Measurements from ENCODE around the gene P2RX6. TPM values are rescaled to one million over a fixed set of nuclear protein-coding genes. Genes with fewer than 3 reads are reported as not detected.

P2RX6 gene
- total and polyA plus RNA-seq, 2 of the 4 experiments (the other 2 are of a cell fraction) = 0.90 to 1.6 TPM

DNA sequence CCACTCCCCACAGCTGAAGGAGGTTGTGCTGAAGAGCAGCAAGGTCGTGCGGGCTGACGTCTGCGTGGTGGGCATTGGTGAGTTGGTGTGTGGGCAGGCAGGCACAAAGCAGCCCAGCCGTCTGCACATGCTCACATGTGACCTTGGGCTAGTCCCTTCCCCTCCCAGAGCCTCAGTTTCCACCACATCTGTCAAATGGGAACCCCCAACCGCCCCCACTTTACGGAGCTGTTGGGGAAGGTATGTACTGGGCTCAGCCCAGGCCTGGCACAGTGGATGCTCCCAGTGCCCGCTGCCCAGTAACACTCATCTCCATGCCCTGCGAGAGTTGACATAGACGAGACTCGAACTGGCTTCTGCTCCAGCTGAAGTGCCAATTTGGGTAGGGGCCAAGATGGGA is 37.9 kb upstream of the P2RX6 start:
- no peak overlapping the region for H3K9ac ChIP-seq (ENCODE audit: low read depth, low read length)
- dilution Hi-C loops (cut with HindIII; ENCODE audit: low sequenced_read_pairs, unreplicated experiment) (no loop called here), in situ Hi-C loops (cut with MboI; ENCODE audit: low sequenced_read_pairs) (no loop called here), intact Hi-C loops (cut with micrococcal nuclease) (no loop called here)
- BruUV-seq (replicated peaks) = no TSS peak
- no peak overlapping the region for H2BK5ac ChIP-seq (ENCODE audit: low read depth, low read length, poor library complexity, severe bottlenecking)
- H3K4me2 ChIP-seq (ENCODE audit: low read depth, low read length) = no peak overlapping the region
- H3K4me1 ChIP-seq (ENCODE audit: control insufficient read depth, insufficient read depth, low read length) = peaks cover 5% of the 10 kb centered on the region
- no peak overlapping the region for H2BK120ac ChIP-seq (ENCODE audit: low read depth, low read length)
- no peak overlapping the region for H2AFZ ChIP-seq (replicated peaks; ENCODE audit: low read length, poor library complexity)
- ChIA-PET CTCF (no interaction called here), POLR2A (ENCODE audit: unreplicated experiment) (no interaction called here)
- H3K36me3 ChIP-seq (ENCODE audit: control insufficient read depth, insufficient read depth, low read length) = no peaks in the 10 kb centered on the region
- H2AK5ac ChIP-seq (ENCODE audit: low read depth, low read length) = no peak overlapping the region
- TF ChIP-seq SMC3 (IDR thresholded peaks at IDR 0.05; ENCODE audit: low read depth, low read length) = no peak
- TF ChIP-seq MAFK (IDR thresholded peaks at IDR 0.05; ENCODE audit: low read depth, low read length) = no peak
- TF ChIP-seq BHLHE40 (IDR thresholded peaks at IDR 0.05; ENCODE audit: low read depth, low read length) = no peak
- TF ChIP-seq RFX5 (IDR thresholded peaks at IDR 0.05; ENCODE audit: low read depth, low read length) = no peak
- no peak for TF ChIP-seq ELK1 (IDR thresholded peaks at IDR 0.05; ENCODE audit: borderline replicate concordance, low read depth, low read length)
- TF ChIP-seq CHD1 (IDR thresholded peaks at IDR 0.05; ENCODE audit: low read depth, low read length) = no peak
- TF ChIP-seq RCOR1 (IDR thresholded peaks at IDR 0.05; ENCODE audit: insufficient replicate concordance, low read length) = no peak
- no peak for TF ChIP-seq NFE2L2 (IDR thresholded peaks at IDR 0.05; ENCODE audit: low read depth, low read length)
- TF ChIP-seq MAZ (IDR thresholded peaks at IDR 0.05; ENCODE audit: borderline replicate concordance, low read depth, low read length) = no peak
- TF ChIP-seq USF2 (IDR thresholded peaks at IDR 0.05; ENCODE audit: low read depth, low read length) = no peak
- no peak for TF ChIP-seq POLR2A (IDR thresholded peaks at IDR 0.05; ENCODE audit: low read depth, low read length)
- TF ChIP-seq MXI1 (IDR thresholded peaks at IDR 0.05; ENCODE audit: borderline replicate concordance, low read depth, low read length) = no peak
- TF ChIP-seq CTCF (conservative IDR thresholded peaks at IDR 0.05; ENCODE audit: low read depth, low read length) = no peak
- TF ChIP-seq RAD21 (IDR thresholded peaks at IDR 0.05; ENCODE audit: low read length) = no peak
- no peak for TF ChIP-seq CEBPB (IDR thresholded peaks at IDR 0.05; ENCODE audit: low read depth, low read length)
- TF ChIP-seq FOS (IDR thresholded peaks at IDR 0.05; ENCODE audit: low read depth, low read length) = no peak
- no peak overlapping the region for H3K56ac ChIP-seq (ENCODE audit: extremely low read depth, insufficient read depth, low read length)
- H3K4me3 ChIP-seq (ENCODE audit: insufficient read depth, low read depth, low read length) = no peak overlapping the region
- no peak overlapping the region for H2BK15ac ChIP-seq (ENCODE audit: low read depth, low read length)
- H3K79me1 ChIP-seq (ENCODE audit: low read depth in 1 of 2, low read length in 2 of 2) = peaks cover 5 to 13% of the 10 kb centered on the region in 2 experiments; a peak in 3 of 4 replicates
- H2BK20ac ChIP-seq (ENCODE audit: low read depth, low read length) = no peak overlapping the region
- H4K8ac ChIP-seq (ENCODE audit: low read depth in 2 of 2, low read length in 2 of 2) = no peak overlapping the region
- peaks cover 2% of the 10 kb centered on the region; the same call in 1 of the 2 replicates for H3K27me3 ChIP-seq (ENCODE audit: control insufficient read depth, insufficient read depth, low read length)
- no peak overlapping the region for H3K18ac ChIP-seq (ENCODE audit: low read depth, low read length)
- ATAC-seq (ENCODE audit: low read depth) (no peak), DNase-seq (no peak)
- no peak overlapping the region for H3K27ac ChIP-seq (ENCODE audit: insufficient read depth, low read length)
- no CpG with 5 or more reads among the region's 11 CpGs for WGBS, 2 experiments (ENCODE audit: extremely low coverage in 2 of 2, insufficient read length in 1 of 2)
- no peak overlapping the region for H2AK9ac ChIP-seq (replicated peaks; ENCODE audit: low read depth, low read length, poor library complexity)
- peaks cover 19% of the 10 kb centered on the region; the same call in 1 of the 2 replicates for H3K9me1 ChIP-seq (ENCODE audit: insufficient read depth, low read length)
- H3K23ac ChIP-seq (ENCODE audit: low read depth, low read length) = no peak overlapping the region
- no peaks in the 10 kb centered on the region for H4K20me1 ChIP-seq (ENCODE audit: insufficient read depth, low read length)
- no peak overlapping the region for H4K5ac ChIP-seq (ENCODE audit: low read depth, low read length)
- no peak overlapping the region for H3K4ac ChIP-seq (ENCODE audit: low read depth, low read length)
- no peak overlapping the region for H4K91ac ChIP-seq (ENCODE audit: insufficient read depth, low read depth, low read length)
- H3K9me3 ChIP-seq (ENCODE audit: control insufficient read depth, insufficient read depth, low read length) = peaks cover 10% of the 10 kb centered on the region
- no peak overlapping the region for H3K14ac ChIP-seq (replicated peaks; ENCODE audit: low read depth, low read length)
